Subcutaneous abdominal adipose tissue (tissue), 5 donors: Measurements from ENCODE around the gene VGLL3.
"Not testable (repeated sequence)": the region's sequence is repeated elsewhere in the genome, so short reads cannot be mapped to it uniquely, and the experiment has no call there.

Experiments
- H3K27ac ChIP-seq: one replicate; pipeline ENCODE4 v1.7.0; 2013; ENCODE audit warnings: low read depth, mild to moderate bottlenecking, inconsistent platforms, low read length, moderate library complexity
- H3K27me3 ChIP-seq, 5 donors: one replicate each; pipeline ENCODE4 v1.7.0; 2013; ENCODE audit warnings: low read length in 5 of 5, inconsistent platforms in 1 of 5; ENCODE audit not compliant: control insufficient read depth in 5 of 5, insufficient read depth in 4 of 5
- H3K36me3 ChIP-seq, 5 donors: one replicate each; pipeline ENCODE4 v1.7.0; 2013; ENCODE audit warnings: low read length in 5 of 5; ENCODE audit not compliant: control insufficient read depth in 5 of 5, insufficient read depth in 5 of 5
- H3K4me1 ChIP-seq, 5 donors: one replicate each; pipeline ENCODE4 v1.7.0; 2013; ENCODE audit warnings: low read length in 5 of 5, mild to moderate bottlenecking in 3 of 5, moderate library complexity in 1 of 5; ENCODE audit not compliant: control insufficient read depth in 5 of 5, insufficient read depth in 5 of 5
- H3K4me3 ChIP-seq, 5 donors: one replicate each; pipeline ENCODE4 v1.7.0; 2013; ENCODE audit warnings: low read length in 5 of 5, low read depth in 1 of 5
- H3K9ac ChIP-seq, 5 donors: one replicate each; pipeline ENCODE4 v1.7.0; 2013; ENCODE audit warnings: low read length in 5 of 5, mild to moderate bottlenecking in 4 of 5, moderate library complexity in 3 of 5
- H3K9me3 ChIP-seq, 5 donors: one replicate each; pipeline ENCODE4 v1.7.0; 2013; ENCODE audit warnings: low read length in 5 of 5; ENCODE audit not compliant: control insufficient read depth in 5 of 5
- donor health status: healthy.
- donor health status: healthy.
- donor health status: healthy.
- donor health status: healthy.
- donor health status: healthy.

The VGLL3 gene, protein sequence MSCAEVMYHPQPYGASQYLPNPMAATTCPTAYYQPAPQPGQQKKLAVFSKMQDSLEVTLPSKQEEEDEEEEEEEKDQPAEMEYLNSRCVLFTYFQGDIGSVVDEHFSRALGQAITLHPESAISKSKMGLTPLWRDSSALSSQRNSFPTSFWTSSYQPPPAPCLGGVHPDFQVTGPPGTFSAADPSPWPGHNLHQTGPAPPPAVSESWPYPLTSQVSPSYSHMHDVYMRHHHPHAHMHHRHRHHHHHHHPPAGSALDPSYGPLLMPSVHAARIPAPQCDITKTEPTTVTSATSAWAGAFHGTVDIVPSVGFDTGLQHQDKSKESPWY

DNA sequence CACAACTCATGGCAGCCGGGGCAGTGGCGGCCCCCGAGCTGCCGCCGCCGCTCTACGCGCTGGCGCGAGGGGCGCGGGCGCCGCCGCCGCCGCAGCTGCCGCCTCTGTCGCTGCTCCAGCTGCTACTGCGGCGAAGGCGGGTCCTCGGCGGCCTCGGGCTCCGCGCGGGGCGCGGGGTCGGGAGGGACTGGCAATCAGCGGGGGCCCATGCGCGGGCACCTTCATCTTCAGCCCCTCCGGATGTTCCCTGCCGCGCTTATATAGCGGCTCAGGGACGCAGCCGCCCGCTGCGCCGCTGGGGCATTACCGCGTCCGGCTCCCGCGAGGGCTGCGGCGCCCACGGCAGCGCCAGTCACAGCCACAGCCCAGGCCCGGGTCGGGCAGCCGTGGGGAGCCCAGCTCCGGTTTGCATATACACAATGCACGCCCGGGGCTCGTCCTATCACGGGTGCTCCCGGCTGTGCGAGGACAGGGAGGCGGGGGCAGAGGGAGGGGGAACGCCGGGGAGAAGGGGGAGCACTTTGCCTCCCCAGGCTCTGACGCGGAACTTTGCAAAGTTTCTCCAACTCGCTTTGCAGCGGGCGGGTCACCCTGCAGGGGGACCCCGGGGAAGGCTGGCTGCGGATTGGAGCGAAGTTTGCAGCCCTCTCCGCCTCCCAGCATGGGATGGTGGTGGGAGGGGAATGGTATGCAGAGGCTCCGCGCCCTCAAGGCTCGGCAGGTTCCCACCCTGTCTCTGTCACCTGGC is at the start of gene VGLL3:
TSS of gene VGLL3 (minus strand) at position 416 of the 748 bp plus-strand sequence. CDS start at position 10, 406 bp downstream.
- Histone ChIP-seq H3K27me3 (peaks cover 0 to 5% (median 0%) of the 10 kb centered on the region in 5 donors), H3K27ac (peak within 1 kb of the TSS; percentile 96), H3K4me1 (peaks cover 2 to 36% (median 23%) of the 10 kb centered on the region in 5 donors), H3K4me3 (peak within 1 kb of the TSS; percentile 76 to 98 (median 88)), H3K9ac (peak within 1 kb of the TSS; percentile 48 to 97 (median 82)), H3K36me3 (no peaks in the 10 kb centered on the region), H3K9me3 (no peaks in the 10 kb centered on the region)

DNA sequence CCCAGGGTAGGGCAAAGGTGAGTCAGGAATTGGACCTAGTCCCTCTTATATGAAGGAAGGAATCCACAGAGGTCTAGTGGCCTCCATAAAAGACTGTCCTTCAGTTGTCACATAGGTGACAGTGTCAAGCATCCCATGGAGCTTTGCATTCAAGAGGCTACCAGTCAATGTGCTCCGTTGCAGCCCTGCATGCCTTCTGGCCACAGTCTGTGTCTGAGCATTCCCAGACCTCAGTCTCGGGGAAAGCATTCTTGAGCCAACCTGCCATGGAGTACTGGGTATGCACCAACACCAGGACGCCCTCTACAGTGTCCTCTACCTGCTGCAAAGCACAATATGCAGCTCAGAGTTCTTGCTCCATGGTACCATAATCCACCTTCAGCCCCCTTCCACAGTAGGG is 46.7 kb upstream of the VGLL3 start:
- H3K27ac ChIP-seq, result no peak overlapping the region
- H3K4me3 ChIP-seq, result no peak overlapping the region
- H3K9me3 ChIP-seq, result no peaks in the 10 kb centered on the region
- no peak overlapping the region for H3K9ac ChIP-seq
- no peaks in the 10 kb centered on the region for H3K27me3 ChIP-seq
- no peaks in the 10 kb centered on the region for H3K36me3 ChIP-seq
- H3K4me1 ChIP-seq, result no peaks in the 10 kb centered on the region

GRCh38 chr3:87036671-87037070 is 45.7 kb upstream of the VGLL3 start:
- Histone ChIP-seq H3K4me1 (no peaks in the 10 kb centered on the region), H3K27ac (no peak overlapping the region), H3K27me3 (no peaks in the 10 kb centered on the region), H3K36me3 (no peaks in the 10 kb centered on the region), H3K9ac (no peak overlapping the region), H3K9me3 (no peaks in the 10 kb centered on the region), H3K4me3 (no peak overlapping the region)

DNA sequence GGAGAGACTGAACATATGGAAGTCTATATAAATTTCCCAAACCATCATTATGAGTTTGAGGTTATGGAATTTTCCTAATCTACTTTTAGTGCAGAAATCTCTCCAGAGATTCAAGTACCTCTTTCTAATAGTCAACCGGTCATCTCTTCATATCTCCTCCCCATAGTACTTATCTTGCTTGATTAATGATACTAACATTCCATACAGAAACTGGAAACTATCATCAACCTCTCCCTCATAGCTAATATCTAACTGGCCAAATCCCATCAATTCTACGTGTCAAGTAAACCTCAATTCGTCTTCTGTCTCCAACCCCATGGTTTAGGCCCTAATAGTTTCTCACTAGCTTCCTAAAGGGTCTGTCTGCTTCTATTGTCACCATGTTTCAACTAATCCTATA is 44.4 kb upstream of the VGLL3 start:
- Histone ChIP-seq H3K4me1 (no peaks in the 10 kb centered on the region), H3K9ac (no peak overlapping the region), H3K27ac (no peak overlapping the region), H3K4me3 (no peak overlapping the region), H3K9me3 (no peaks in the 10 kb centered on the region), H3K36me3 (no peaks in the 10 kb centered on the region), H3K27me3 (no peaks in the 10 kb centered on the region)

GRCh38 chr3:87033205-87033604 is 42.3 kb upstream of the VGLL3 start:
- H3K4me1 ChIP-seq, result no peaks in the 10 kb centered on the region
- H3K27me3 ChIP-seq, result no peaks in the 10 kb centered on the region
- H3K27ac ChIP-seq, result no peak overlapping the region
- H3K9me3 ChIP-seq, result no peaks in the 10 kb centered on the region
- no peaks in the 10 kb centered on the region for H3K36me3 ChIP-seq
- H3K4me3 ChIP-seq, result no peak overlapping the region
- no peak overlapping the region for H3K9ac ChIP-seq

DNA sequence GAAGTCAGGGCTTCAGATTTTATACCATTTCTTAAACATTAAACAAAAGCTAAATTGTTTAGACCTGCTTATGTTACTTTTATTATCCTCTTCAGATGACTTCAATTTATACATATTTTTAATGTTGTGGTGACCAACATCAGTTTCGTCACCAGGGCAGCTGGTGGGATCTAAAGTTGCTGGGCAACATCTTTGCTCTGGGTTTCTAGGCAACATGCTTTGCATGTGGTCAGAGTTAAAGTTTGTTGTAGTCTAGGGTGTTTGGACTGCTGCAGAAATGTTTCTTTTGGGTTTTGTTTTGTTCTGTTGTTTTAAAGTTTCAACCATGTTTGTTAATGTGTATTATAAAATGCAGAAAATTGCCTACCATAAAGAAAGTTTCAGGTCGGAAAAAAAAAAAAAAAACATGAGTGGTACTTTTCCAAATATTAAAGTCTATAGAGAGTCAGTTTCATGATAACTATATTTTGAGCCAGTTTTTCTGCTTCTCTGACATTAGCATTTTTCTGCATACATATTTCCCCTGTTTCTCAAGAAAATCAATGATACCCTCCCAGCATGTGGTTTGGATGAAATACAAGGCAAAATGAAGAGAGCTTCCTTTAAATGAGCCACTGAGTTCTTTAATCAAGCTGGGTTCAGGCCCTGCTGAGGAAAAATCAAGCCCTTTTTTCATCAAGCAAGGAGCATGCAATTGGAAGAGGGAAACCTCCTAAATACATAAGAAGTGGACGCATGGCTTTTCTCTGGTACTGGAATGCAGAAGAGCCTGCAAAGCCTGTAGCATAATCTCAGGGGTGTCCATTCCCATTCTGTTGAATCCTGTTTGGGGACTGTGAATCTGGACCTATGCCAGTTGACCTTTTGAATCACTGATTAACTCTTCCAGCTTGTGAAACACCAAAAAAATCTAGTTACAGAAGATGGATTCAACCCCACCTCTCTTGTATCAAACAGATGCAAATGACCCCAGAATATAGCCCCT is 35.0 kb upstream of the VGLL3 start:
- no peak overlapping the region for H3K4me3 ChIP-seq

DNA sequence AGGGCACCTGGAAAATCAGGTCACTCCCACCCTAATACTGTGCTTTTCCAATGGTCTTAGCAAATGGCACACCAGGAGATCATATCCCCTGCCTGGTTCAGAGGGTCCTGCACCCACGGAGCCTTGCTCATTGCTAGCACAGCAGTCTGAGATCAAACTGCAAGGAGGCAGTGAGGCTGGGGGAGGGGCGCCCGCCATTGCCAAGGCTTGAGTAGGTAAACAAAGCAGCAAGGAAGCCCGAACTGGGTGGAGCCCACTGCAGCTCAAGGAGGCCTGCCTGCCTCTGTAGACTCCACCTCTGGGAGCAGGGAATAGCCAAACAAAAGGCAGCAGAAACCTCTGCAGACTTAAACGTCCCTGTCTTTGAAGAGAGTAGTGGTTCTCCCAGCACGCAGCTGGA is 26.4 kb upstream of the VGLL3 start:
- H3K4me3 ChIP-seq, H3K9ac ChIP-seq, H3K9me3 ChIP-seq, H3K36me3 ChIP-seq, H3K27me3 ChIP-seq, H3K27ac ChIP-seq, H3K4me1 ChIP-seq: not testable (repeated sequence)

More for the DNA sequence above, 35.0 kb upstream of the VGLL3 start:
- Histone ChIP-seq H3K27me3 (no peaks in the 10 kb centered on the region), H3K9ac (no peak overlapping the region), H3K27ac (no peak overlapping the region), H3K4me1 (no peaks in the 10 kb centered on the region), H3K9me3 (no peaks in the 10 kb centered on the region), H3K36me3 (no peaks in the 10 kb centered on the region)

DNA sequence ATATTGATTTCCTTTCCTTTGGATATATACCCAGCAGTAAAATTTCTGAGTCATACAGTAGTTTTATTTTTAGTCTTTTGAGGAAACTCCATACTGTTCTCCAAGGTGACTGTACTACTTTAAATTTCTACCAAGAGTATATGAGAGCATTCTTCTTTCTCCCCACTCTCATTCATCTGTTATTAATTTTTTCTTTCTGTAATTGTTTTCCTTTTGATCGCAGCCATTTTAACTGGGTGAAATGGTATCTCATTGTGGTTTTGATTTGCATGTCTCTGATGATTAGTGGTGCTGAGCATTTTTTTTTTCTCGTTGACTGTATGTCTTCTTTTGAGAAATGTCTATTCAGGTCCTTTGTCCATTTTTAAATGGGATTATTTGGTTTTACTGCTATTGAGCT is 18.3 kb upstream of the VGLL3 start:
- no peak overlapping the region for H3K27ac ChIP-seq
- H3K9me3 ChIP-seq, result peaks cover 0 to 3% (median 0%) of the 10 kb centered on the region in 5 donors
- H3K4me3 ChIP-seq, result no peak overlapping the region
- H3K9ac ChIP-seq, result no peak overlapping the region
- no peaks in the 10 kb centered on the region for H3K27me3 ChIP-seq
- no peaks in the 10 kb centered on the region for H3K4me1 ChIP-seq
- H3K36me3 ChIP-seq, result no peaks in the 10 kb centered on the region

DNA sequence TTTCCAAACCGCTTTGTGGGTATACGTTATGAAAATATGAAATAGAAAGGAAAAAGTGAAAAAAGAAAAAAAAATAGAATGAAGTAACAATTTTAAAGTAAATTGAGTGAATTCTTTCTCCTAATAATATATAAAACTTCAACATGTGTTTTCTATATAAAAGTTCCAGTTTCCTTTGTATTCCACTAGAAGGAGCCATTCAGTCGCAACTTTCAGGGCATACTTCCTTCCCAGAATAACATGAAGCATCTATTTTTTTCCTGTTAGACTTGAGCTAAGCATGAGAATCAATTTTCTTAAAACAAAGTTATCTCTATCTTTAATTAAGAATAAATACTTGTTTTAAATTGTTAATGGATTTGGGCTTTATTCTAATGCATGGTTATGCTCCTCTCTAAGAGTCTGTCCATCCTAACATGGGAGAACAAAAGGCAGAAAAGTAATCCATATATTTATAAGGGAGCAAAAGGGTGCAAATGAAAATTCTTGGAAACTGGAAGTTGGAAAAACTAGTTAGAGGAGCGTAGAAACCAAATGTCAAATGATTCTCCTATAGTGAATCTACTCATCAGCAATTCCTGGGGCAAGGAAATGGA is 16.0 kb upstream of the VGLL3 start:
- no peak overlapping the region for H3K4me3 ChIP-seq
- no peaks in the 10 kb centered on the region for H3K36me3 ChIP-seq
- H3K9me3 ChIP-seq, result peaks cover 0 to 3% (median 0%) of the 10 kb centered on the region in 5 donors
- H3K9ac ChIP-seq, result no peak overlapping the region
- no peaks in the 10 kb centered on the region for H3K27me3 ChIP-seq
- H3K4me1 ChIP-seq, result no peaks in the 10 kb centered on the region
- H3K27ac ChIP-seq, result no peak overlapping the region
